ENCODE measurements around the gene TNFAIP8L1.

- no peak for TF ChIP-seq CTCF (IDR thresholded peaks at IDR 0.05; ENCODE audit: borderline replicate concordance, extremely low read depth, low read length, poor library complexity, severe bottlenecking)
- TF ChIP-seq EZH2 (IDR thresholded peaks at IDR 0.05; ENCODE audit: borderline replicate concordance, low read depth, low read length, severe bottlenecking): no peak
These were observed 19.5 kb upstream of the TNFAIP8L1 start for GRCh38 chr19:4619668-4620294.
